HepG2 (cell line): ENCODE measurements around the gene PRCD. TPM values are rescaled to one million over a fixed set of nuclear protein-coding genes. Genes with fewer than 3 reads are reported as not detected.

ENCODE experiments used
- DMAP1 ChIP-seq: IDR thresholded peaks from 2 replicates; pipeline ENCODE4 v1.6.1; 2016
- ELF3 ChIP-seq: IDR thresholded peaks from 2 replicates; pipeline ENCODE4 v1.6.1; 2016; ENCODE audit warnings: missing genetic modification reagents, missing compliant biosample characterization
- FOXA1 ChIP-seq, 2 experiments: fragments of 450-650 bp in 1 of 2; sonication (generic) in 1 of 2; formaldehyde crosslinking in 1 of 2; IDR thresholded peaks; 2 replicates each; pipeline versions ENCODE4 v1.4.0 to v1.6.1; 2016 to 2020; ENCODE audit warnings: missing genetic modification reagents in 1 of 2
- MAZ ChIP-seq, 2 experiments: sonication (generic) in 1 of 2; formaldehyde crosslinking in 1 of 2; IDR thresholded peaks; 2 replicates each; pipeline versions ENCODE4 v1.5.0 to v1.6.1; 2012 to 2020; ENCODE audit warnings: low read depth in 2 of 2, mild to moderate bottlenecking in 2 of 2, borderline replicate concordance in 1 of 2, improper control_type of control experiment in 1 of 2, low read length in 1 of 2, missing genetic modification reagents in 1 of 2, moderate library complexity in 1 of 2
- MZF1 ChIP-seq: sonication (generic); formaldehyde crosslinking; IDR thresholded peaks from 2 replicates; pipeline ENCODE4 v1.8.1; 2023; ENCODE audit warnings: mild to moderate bottlenecking, missing genetic modification reagents, borderline replicate concordance
- NFYB ChIP-seq: sonication (generic); formaldehyde crosslinking; IDR thresholded peaks from 2 replicates; pipeline ENCODE4 v1.4.0; 2020; ENCODE audit warnings: missing genetic modification reagents
- PAXIP1 ChIP-seq: sonication (generic); formaldehyde crosslinking; conservative IDR thresholded peaks from 2 replicates; pipeline ENCODE4 v1.4.0; 2020; ENCODE audit warnings: mild to moderate bottlenecking, missing genetic modification reagents, moderate library complexity
- PCBP2 ChIP-seq: fragments of 200-400 bp; formaldehyde crosslinking; optimal IDR thresholded peaks from 2 replicates; pipeline ENCODE3; 2018; ENCODE audit warnings: low read length, low read depth; ENCODE audit not compliant: poor library complexity, severe bottlenecking
- PHF5A ChIP-seq: IDR thresholded peaks from one replicate; pipeline ENCODE4 v1.6.1; 2018; ENCODE audit warnings: low read depth, missing genetic modification reagents; ENCODE audit not compliant: unreplicated experiment
- RBFOX2 ChIP-seq: fragments of 200-400 bp; formaldehyde crosslinking; IDR thresholded peaks from 2 replicates; pipeline ENCODE4 v1.6.1; 2017; ENCODE audit warnings: low read depth, mild to moderate bottlenecking, low read length
- RFXAP ChIP-seq: sonication (generic); formaldehyde crosslinking; IDR thresholded peaks from 2 replicates; pipeline ENCODE4 v1.4.0; 2020; ENCODE audit warnings: missing genetic modification reagents, borderline replicate concordance
- RNF219 ChIP-seq: sonication (generic); formaldehyde crosslinking; IDR thresholded peaks from 2 replicates; pipeline ENCODE4 v1.5.0; 2020; ENCODE audit warnings: mild to moderate bottlenecking, missing genetic modification reagents
- SALL1 ChIP-seq: sonication (generic); formaldehyde crosslinking; IDR thresholded peaks from 2 replicates; pipeline ENCODE4 v1.8.0; 2022; ENCODE audit warnings: mild to moderate bottlenecking, missing genetic modification reagents
- SALL2 ChIP-seq: sonication (generic); formaldehyde crosslinking; IDR thresholded peaks from 2 replicates; pipeline ENCODE4 v1.8.1; 2023; ENCODE audit warnings: mild to moderate bottlenecking, missing genetic modification reagents, inconsistent platforms
- SRSF1 ChIP-seq: fragments of 200-400 bp; formaldehyde crosslinking; optimal IDR thresholded peaks from 2 replicates; pipeline ENCODE3; 2017; ENCODE audit warnings: mild to moderate bottlenecking, low read depth, low read length, moderate library complexity
- SSRP1 ChIP-seq: IDR thresholded peaks from 2 replicates; pipeline ENCODE4 v1.6.1; 2016; ENCODE audit warnings: control low read depth
- TEF ChIP-seq: sonication (generic); formaldehyde crosslinking; IDR thresholded peaks from 2 replicates; pipeline ENCODE4 v1.5.0; 2020; ENCODE audit warnings: missing genetic modification reagents
- ZNF557 ChIP-seq: sonication (generic); formaldehyde crosslinking; IDR thresholded peaks from 2 replicates; pipeline ENCODE4 v1.4.0; 2020; ENCODE audit warnings: missing genetic modification reagents
- ZNF614 ChIP-seq: IDR thresholded peaks from 2 replicates; pipeline ENCODE4 v1.6.1; 2018; ENCODE audit warnings: missing biosample characterization, missing genetic modification reagents, inconsistent platforms, borderline replicate concordance
- ZSCAN22 ChIP-seq: sonication (generic); formaldehyde crosslinking; IDR thresholded peaks from 2 replicates; pipeline ENCODE4 v1.4.0; 2020; ENCODE audit warnings: mild to moderate bottlenecking, missing genetic modification reagents
- ZSCAN30 ChIP-seq: sonication (generic); formaldehyde crosslinking; IDR thresholded peaks from 2 replicates; pipeline ENCODE4 v1.5.0; 2020; ENCODE audit warnings: mild to moderate bottlenecking, missing genetic modification reagents
- ZSCAN9 ChIP-seq: IDR thresholded peaks from 2 replicates; pipeline ENCODE4 v1.6.1; 2016; ENCODE audit warnings: borderline replicate concordance
- polyA plus RNA-seq, 8 experiments: library from polyadenylated mRNA; depleted of rRNA in 3 of 8; stranded (reverse) in 7 of 8; unstranded in 1 of 8; fragments of >200 nt; fragmentation: Illumina TruSeq in 4 of 8; extraction: Trizol in 4 of 8; gene quantifications; 2 replicates each; pipeline versions ENCODE4 v1.2.1 to v1.2.3, GENCODE V29; 2011 to 2016; ENCODE audit warnings: low read depth in 4 of 8, missing spikeins in 1 of 8, mixed read lengths in 1 of 8; ENCODE audit not compliant: insufficient read depth in 1 of 8
- total RNA-seq, 5 experiments: library from RNA; depleted of rRNA; stranded (reverse); fragments of >200 nt; fragmentation: Illumina TruSeq; extraction: Trizol; gene quantifications; 2 replicates each; pipeline ENCODE4 v1.2.3, GENCODE V29; 2016; ENCODE audit warnings: low read depth in 1 of 5

The PRCD gene
- total and polyA plus RNA-seq, 2 of the 13 experiments (the other 11 are each of a cell fraction or from before 2014, with no cell fraction given): 0.51 TPM; not detected in 1

GRCh38 chr17:76501018-76501826 is 38.6 kb upstream of the PRCD start, which contains the start of gene RHBDF2 (continued):
- peak; percentile 74; the same call in 1 of the 2 replicates for TF ChIP-seq MAZ (IDR thresholded peaks at IDR 0.05; ENCODE audit: borderline replicate concordance, low read depth, low read length)
- TF ChIP-seq MAZ (CRISPR knock-in tag; IDR thresholded peaks at IDR 0.05; ENCODE audit: low read depth): peak; percentile 90
- peak; percentile 28; the same call in 1 of the 2 replicates for TF ChIP-seq ZSCAN9
- peak; percentile 59; the same call in 1 of the 2 replicates for TF ChIP-seq PAXIP1 (CRISPR knock-in tag)
- TF ChIP-seq ZSCAN22: 0 out of 2 replicates have a peak, but pooled peaks have one; percentile 23
- no peak for TF ChIP-seq ZNF557 (CRISPR knock-in tag)
- TF ChIP-seq SALL2 (CRISPR knock-in tag): 0 out of 2 replicates have a peak, but pooled peaks have one; percentile 18
- TF ChIP-seq TEF (CRISPR knock-in tag): no peak
- 0 out of 2 replicates have a peak, but pooled peaks have one; percentile 39 for TF ChIP-seq SSRP1 (CRISPR knock-in tag)
- no peak for TF ChIP-seq NFYB (CRISPR knock-in tag)
- no peak for TF ChIP-seq RNF219 (CRISPR knock-in tag)
- TF ChIP-seq ELF3 (CRISPR knock-in tag): peak; percentile 28; the same call in 1 of the 2 replicates
- TF ChIP-seq SALL1 (CRISPR knock-in tag): peak; percentile 54; the same call in 1 of the 2 replicates
- TF ChIP-seq FOXA1 (IDR thresholded peaks at IDR 0.05): no peak
- TF ChIP-seq FOXA1 (CRISPR knock-in tag; IDR thresholded peaks at IDR 0.05): 0 out of 2 replicates have a peak, but pooled peaks have one; percentile 3
- TF ChIP-seq PHF5A (CRISPR knock-in tag): peak; percentile 47
- no peak for TF ChIP-seq SRSF1
- TF ChIP-seq RFXAP (CRISPR knock-in tag): no peak
- no peak for TF ChIP-seq PCBP2
- peak; percentile 50; the same call in 1 of the 2 replicates for TF ChIP-seq ZNF614 (CRISPR knock-in tag)
- no peak for TF ChIP-seq ZSCAN30 (CRISPR knock-in tag)
- TF ChIP-seq MZF1 (CRISPR knock-in tag): no peak
- TF ChIP-seq DMAP1 (CRISPR knock-in tag): peak; percentile 32
- peak; percentile 98 for TF ChIP-seq RBFOX2
